DMS153 (cell line): ENCODE results near the gene MS4A10.

Experiments used
- DNase-seq: peaks from one replicate; lab custom pipeline; 2025; lab: John Stamatoyannopoulos, UW

The MS4A10 gene

DNA sequence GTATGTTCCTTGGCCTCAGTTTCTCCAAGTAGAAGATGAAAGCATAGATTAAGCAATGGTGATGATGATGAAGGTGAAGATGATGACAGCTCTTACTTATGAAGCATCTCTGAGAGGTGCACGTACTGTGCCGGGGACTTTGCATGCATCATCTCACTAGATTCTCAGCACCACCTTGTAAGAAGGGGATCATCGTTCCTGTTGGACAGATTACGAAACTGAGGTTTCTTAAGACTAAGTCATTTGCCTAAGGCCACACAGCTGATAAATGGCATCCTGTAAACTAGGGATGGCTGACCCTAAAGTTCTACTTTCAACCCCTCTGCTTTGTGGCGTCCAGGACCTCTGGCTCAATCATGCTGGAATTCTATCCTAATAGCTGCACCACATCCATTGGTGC is 19.8 kb upstream of the MS4A10 start:
- DNase-seq, result no peak

DNA sequence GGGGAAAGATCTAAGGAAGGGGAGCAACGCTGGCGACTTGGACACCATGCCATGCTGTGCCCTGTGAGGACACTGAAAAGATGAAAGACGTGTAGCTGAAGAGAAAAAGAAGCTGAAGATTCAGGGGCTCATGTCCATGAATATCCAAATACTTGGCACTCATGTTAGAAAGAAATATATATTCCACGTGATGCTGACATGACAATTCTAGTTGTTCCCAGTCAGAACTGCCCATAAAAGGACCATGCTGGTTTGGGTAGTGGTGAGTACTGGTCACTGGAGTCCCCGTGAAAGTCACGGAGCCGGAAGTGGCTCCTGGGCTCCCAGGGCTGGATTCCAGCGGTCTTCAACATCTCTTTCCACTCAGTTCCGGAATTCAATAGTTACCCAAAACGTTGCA is 18.6 kb upstream of the MS4A10 start:
- no peak for DNase-seq

DNA sequence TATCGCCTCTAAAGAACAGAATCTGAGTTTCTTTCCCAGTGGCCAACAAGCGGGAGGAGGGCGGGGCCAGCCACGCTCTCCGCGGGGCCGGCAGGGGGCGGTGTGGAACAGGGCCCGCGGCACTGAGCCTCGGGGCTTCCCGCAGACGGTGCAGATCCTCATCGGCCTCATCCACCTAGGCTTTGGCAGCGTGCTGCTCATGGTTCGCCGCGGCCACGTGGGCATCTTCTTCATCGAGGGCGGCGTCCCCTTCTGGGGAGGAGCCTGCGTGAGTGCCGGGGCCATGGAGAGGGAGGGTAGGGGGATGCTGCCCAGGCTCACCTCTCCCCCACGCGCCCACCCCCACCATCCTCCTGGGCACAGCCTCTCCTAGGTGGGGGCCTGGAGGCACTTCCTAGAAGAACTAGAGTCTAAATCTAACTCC is 17.7 kb upstream of the MS4A10 start:
- no peak for DNase-seq

DNA sequence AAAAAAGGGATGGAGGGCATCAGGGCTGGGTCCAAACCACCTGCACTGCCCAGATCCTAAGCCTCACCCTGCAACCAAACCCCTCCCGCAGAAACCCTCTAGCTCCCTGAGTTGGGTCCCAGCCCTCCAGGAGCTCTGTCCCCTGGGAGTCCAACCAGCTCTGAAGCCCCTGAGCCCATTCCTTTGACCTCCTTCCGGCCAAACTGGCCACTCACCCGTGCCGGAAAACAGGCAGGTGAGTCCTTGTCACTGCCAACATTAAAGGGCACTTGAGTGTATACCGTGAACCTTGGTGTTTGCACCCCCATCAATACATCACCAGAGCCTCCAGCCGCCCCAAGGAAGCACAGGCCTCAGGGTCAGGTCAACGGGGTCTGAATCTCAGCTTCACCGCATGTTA is 16.9 kb upstream of the MS4A10 start:
- DNase-seq, result no peak

DNA sequence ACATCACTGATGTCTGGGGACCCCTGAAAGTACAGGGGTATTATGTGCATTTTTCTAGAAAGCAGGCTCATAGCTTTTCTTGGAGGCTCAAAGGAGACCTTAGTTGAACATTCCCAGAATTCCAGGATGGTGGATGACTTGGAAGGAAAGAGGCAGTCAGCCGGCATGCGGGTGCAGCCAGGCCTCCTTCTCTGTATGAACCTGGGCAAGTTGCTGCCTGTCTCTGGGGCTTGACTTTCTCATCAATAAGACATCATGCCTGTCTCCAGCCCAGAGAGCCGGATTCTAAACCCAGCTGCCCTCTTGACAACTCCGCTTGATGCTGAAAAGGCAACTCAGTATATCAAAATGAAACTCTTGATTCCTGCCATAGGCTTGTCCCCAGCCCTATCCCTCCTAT is 15.9 kb upstream of the MS4A10 start:
- DNase-seq, result no peak

DNA sequence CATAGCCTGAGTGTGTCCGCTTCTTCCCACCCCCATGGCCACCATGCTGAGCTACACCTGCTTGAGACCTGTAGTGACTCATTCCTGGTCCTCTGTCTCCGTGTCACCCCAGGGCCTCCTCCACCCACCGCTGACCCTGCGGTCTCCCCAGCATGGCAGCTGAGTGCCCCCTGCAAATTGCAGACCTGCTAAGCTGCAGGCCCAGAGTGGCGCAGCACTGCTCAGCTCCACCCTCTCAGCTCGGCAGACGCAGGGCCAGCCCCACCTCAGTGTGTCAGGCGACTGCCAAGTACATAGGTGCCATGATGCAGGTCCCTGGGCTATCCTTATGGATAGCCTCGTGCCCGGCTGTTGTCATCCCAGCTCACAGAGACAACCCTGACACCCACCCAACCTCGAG is 15.3 kb upstream of the MS4A10 start:
- no peak for DNase-seq

DNA sequence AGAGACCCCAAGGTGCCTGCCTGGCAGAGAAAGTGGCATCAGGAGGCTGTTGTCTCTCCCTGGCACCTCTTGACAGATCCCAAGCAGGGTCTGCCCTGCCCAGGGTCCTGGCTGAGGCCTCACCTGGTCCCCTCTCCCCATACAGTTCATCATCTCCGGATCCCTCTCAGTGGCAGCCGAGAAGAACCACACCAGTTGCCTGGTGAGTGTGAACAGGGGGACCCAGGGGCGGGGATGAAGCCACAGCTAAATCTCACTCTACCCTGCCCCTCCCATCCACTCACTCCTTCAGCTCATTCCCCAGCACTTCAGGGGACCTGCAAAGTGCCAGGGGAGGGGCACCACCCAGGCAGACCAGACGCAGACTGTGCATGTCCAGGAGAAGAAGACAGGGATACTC is 14.0 kb upstream of the MS4A10 start:
- no peak for DNase-seq

DNA sequence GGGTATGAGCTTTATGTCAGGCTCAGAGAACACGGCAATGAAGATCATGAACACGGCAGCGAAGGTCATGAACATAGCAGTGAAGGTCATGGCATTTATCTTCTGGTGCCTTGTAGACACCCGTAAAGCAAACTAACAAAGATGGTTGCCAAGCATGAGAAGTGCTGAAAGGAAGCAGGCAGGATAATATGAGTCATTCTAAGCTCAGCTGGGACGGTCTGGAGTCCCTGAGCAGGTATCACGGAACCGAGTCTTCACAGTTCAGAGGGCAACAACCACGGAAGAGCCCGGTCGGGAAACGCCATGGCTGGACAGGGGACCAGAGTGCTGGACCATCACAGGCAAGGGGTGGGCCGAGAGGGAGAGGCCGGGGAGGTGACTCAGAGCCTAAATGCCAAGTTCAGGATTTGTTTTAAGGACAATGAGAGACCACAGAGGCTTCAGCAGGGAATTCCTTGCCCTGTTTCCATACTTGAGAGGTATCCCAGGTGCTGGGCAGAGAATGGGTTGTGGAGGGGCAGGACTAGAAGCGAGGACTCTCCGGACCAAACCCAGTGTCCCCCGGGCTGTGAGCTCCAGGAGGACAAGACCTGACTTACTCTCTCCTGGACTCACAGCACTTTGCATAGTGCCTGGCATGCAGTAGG is 13.1 kb upstream of the MS4A10 start:
- no peak for DNase-seq

DNA sequence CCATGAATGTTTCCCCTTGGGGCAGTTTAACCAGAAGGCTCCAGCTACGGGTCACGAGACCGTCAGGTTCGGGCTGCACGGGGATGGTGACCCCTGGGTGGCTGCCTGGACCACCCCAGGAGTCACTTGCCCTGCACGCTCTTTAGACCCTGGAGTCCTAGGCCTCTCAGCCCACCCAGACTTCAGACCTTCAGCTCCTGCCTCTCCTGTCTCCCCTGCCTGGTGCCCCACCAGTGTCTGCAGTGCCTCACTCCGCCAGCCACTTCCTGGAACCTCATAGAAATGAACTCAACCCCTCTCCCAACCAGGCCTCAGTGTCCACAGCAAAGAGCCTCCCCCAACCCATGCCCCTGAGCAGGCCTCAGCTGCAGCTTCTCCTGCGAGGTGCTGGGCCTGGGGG is 12.5 kb upstream of the MS4A10 start:
- DNase-seq, result no peak

DNA sequence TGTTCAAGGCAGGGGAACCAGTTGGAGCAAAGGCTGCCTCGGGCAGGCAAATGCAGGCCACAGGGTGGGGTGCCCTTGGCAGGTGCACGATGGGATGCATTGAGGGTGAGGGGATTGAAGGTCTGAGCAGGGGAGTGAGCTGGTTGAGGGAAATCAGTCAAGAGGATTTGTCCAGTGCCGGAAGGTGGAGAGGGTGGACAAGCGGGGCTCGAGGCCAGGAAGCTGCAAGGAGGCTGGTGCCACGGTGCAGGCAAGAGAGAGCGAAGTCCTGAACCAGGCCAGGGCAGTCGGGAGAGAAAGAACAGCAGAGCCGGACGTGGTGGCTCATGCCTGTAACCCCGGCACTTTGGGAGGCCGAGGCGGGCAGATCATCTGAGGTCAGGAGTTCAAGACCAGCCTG is 10.4 kb upstream of the MS4A10 start:
- DNase-seq, result no peak

DNA sequence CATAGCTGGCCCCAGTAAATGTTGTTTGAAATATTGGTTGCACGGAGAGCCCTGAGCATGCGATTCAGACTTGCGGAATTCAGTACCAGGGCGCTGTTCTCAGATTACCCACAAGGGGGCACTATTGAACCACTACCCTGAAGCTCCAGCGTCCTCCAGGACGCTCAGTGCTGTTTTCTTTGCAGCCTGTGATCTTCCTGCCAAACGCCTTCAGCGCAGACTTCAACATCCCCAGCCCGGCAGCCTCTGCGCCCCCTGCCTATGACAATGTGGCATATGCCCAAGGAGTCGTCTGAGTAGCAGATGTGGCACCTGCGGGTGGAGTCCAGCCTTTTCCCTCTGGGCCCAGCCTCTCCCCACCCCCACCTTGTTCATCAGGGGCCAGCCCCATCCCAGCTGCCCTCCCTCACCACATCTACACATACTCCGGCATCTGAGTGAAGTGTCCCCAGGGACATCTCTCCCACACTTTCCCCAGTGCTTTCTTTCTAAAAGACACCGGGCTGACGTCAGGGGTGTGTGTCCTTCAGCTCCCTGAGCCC is 9.6 kb upstream of the MS4A10 start:
- DNase-seq, result peak; percentile 87

DNA sequence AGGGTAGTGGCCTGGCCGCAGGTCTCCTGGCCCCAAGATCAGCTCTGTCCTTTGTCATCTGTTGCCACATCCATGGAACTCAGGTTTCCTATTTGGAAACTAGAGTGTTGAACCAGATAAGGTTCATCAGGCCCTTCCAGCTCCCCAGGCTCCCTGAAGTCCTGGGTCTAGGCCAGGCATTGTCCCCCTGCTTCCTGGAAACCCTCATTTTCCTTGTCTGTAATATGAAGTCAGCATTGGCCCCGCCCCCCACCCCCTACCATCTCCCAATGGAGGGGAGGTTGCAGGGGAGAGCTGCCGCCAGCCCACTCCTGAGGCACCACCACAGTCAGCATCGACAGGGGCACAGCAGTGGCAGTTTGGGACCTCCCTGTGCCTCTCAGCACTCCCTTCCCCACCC is 9.0 kb upstream of the MS4A10 start:
- no peak for DNase-seq

DNA sequence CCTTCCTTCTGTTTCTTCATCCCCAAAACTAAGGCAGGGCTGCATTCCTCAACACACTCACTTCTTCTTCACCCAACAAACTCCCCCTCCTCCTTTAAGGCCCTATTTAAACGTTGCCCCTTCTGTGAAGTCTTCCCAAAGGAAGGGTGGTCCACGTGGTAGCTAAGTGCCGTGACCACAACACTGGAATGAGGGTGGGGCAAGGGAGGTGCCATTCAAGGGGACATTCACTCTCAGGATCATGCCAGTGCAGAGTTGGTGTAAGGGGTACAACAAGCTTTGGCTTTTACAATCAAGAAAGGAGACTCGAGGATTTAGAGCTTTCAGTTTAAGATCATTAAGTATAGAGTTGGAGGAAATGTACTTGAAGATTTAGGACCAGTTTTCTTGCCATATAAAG is 8.0 kb upstream of the MS4A10 start:
- no peak for DNase-seq

DNA sequence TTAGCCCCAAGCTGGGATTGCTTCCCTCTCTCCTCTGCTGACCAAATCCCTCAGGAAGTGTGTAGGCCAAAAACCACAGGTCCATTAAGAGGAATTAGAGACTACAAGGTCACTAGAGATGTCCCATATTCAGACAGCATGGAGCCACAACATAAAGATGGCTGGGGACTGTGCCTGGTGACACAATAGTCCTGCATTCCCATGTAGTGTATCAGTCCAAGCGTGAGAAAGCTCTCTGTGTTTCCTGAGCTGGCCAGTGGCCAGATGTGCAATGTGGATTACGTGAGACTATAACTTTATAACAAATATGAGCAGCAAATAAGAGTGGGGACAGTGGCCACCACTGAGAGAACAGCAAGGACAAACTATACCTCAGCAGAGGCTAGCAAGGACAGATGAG is 7.6 kb upstream of the MS4A10 start:
- DNase-seq, result no peak

DNA sequence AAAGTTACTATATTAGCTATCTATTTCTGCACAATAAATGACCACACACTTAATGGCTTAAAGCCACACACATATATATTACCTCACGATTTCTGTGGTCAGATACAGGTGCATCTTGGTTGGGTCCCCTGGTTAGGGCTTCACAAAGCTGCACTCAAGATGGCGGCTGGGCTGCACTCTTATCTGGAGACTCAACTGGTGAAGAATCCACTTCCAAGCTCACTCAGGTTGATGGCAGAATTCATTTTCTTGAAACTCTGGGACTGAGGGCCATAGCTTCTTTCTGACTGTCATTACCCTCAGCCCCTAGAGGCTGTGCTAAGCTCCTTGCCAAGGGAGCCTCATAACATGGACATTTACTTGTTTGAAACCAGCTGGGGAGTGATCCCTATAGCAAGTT is 5.1 kb upstream of the MS4A10 start:
- DNase-seq, result no peak

DNA sequence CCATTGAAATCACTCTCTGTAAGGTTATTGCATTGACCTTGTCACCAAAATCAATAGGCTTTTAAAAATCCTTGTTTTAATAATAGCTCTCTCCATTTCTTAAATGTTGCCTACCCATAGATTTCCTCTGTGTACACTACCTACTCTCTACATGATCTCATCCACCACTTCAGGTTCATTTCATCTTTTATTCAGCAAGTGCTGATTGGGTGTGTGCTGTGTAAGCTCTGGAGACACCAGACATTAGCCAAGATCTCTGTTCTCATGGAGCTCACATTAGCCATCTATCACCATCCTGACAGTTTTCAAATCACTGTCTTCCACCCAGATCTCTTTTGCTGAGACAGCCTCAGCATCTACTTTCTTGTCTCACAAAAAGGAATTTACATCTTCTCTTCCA is 4.4 kb upstream of the MS4A10 start:
- DNase-seq, result no peak

DNA sequence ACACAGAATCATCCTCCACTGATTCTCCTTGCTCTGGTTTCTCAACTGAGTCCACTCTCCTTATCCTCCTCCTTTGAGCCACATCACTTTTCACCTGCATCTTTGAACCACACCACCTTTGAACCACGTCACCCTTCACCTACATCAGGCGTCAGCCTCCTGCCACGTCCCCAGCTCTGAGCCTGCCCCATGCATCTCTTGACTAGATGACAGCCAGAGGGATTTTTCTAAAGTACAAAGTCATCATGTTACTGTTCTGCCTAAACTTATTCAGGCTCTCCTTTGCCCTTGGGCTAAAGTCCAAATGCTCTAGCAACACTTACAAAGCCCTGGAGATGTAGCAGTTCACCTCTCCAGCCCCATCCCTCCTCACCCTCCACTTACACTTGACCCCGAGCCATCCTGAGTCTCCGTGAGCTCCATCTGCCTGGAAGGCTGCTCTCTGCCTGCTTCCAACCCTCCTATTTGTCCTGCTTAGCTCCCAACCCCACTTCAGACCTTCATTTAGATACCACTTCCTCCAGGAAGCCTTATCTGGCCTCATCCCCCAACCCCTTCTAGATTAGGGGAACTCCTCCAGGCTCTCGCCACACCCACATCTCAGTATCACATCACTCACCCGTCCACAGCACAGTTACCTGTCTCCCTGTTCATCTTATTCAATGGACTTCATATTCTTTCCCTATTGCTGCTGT is 3.7 kb upstream of the MS4A10 start:
- no peak for DNase-seq

DNA sequence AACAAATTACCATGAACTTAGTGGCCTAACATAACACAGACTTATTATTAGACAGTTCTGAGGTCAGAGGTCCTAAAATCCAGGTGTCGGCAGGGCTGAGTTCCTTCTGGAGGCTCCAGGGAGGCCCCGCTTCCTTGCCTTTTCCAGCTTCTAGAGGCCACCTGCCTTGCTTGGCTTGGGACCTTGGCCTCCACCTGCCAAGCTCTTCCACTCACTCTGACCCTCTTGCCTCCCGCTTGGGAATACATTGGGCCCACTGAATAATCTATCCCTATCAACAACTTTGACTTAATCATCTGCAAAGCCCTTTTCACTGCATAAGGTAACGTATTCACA is 3.2 kb upstream of the MS4A10 start:
- DNase-seq, result no peak

DNA sequence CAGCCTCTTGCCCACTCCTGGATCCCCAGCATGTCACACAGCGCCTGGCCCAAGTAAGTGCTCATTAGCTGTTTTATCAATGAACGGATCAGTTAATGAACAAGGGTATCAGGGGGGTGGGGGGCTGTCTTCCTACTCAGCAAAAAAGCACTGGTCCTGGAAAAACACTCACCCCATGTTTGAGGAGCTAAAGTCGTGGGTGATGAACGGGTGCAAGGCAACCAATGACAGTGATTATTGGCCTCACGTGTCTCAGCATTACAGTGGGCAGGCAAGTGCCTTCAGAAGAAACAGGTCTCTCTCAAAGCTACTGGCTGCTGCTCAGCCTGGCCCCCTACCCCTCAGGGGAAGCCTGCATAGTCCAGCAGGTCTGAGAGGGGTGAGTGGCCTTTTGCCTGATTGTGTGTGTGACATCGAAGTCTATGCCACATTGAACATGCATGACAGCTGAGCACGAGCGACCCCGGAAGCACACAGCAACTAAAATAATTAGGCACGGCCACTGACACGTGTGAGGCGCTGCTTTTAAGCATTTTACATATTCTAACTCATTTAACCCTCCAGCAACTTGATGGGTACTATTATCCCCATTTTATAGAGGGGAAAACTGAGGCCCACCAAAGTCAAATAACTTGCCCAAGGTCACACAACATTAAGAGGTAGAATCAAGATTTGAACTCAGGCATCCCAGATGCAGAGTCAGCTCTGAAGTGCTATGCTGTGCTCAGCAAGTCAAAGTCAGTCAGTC is 2.6 kb upstream of the MS4A10 start:
- DNase-seq, result no peak

DNA sequence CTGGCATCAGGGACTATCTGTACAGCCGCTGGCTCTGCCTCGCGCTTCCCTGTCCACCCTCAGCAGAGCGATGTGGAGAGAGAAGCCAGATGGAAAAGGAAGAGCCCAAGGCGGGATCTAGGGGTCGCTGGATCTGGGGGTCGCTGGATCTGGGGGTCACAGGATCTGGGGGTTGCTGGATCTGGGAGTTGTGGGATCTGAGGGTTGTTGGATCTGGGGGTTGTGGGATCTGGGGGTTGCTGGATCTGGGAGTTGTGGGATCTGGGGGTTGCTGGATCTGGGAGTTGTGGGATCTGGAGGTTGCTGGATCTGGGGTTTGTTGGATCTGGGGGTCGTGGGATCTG is 2.0 kb upstream of the MS4A10 start:
- no peak for DNase-seq

DNA sequence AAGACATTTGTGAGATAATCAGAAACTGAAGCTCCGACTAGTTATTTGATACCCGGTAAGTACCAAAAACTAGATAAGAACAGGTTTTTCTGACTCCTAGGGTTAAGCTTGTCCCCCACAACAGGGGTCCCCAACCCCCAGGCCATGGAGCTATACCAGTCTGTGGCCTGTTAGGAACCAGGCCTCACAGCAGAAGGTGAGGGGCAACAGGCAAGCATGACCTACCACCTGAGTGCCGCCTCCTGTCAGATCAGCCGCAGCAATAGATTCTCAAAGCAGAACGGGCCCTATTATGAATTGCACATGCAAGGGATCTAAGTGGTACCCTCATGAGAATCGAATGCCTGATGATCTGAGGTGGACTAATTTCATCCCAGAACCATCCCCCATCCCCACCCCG is 1.2 kb upstream of the MS4A10 start:
- no peak for DNase-seq

DNA sequence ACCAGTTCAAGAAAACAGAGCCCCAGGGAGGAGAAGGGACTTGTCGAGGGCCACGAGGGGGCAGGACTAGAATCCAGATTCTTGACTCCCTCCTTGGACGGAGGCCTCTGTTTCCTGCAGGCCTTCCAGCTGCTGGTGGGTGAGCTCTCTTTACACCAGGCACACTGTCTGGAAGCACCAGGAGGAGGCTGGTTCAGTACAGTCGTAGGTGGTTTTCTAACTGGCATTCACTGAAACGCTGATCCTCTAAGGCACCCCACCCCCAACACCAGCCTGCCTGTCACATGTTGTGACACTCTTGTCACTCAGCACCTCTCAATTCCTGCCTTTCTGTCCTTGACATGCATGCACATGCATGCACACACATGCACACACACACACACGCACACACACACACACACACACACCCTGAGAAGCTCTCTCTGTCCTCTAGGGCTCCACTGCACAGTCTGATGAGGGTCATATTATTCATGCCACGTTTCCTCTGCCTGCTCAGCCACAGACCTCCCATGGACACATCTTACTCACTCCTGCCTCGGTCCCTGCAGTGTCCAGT is 751 bp downstream of the MS4A10 start:
- DNase-seq, result no peak
